SK-N-DZ (cell line): Measurements from ENCODE around the gene PON2.
"Not testable (repeated sequence)": the region's sequence is repeated elsewhere in the genome, so short reads cannot be mapped to it uniquely, and the experiment has no call there.

Experiments used
- DNase-seq: peaks from one replicate; pipeline ENCODE4 v3.0.0-alpha.2; 2015; ENCODE audit warnings: low spot score

Gene PON2

DNA sequence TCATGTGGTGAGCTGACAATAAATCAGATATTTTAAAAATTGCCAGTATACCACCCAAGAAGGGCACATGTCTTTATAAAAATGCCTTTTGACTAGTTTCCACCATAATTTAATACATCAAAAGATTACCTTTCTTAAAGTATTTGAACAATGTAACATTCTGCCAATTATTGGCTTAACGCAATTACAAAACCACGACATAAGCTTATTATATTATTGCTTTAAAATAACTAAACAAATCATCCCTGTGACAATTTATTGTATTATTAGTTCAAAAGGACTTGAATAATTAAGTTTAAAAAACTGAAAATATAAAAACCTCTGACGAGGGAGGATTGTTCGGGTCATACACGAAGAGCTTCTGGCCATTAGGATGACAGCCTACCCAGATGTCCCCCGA lies 29.0 kb downstream of the PON2 start:
- DNase-seq: no peak

GRCh38 chr7:95405208-95405607 lies 29.6 kb downstream of the PON2 start:
- no peak for DNase-seq

DNA sequence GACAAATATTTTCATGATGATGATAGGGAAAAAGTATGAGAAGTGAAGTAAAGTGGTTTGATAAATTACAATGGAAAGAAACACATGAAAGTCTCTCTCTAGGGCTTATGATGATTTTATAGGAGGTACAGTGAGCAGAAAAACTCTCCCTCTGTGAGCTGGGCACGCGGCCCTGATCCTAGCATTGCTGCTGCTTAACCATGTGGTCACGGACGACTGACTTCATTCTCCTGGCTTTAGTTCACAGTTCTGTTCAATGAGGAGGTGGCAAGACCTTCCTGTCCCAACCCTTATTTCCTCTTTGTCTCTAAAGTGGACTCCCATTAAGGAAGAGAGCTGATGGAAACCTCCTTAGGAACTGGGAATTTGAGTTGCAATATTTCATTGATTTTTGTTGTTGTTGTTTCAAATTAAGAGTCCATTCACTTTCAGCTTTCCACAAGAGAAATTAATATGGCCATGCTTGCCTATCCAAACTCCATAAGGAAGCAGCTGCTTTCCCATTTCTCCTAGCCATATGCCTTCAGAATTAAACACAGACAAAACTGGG lies 30.4 kb downstream of the PON2 start:
- DNase-seq: no peak

- no peak for DNase-seq
These were observed 36.5 kb downstream of the PON2 start for GRCh38 chr7:95398155-95398940.

DNA sequence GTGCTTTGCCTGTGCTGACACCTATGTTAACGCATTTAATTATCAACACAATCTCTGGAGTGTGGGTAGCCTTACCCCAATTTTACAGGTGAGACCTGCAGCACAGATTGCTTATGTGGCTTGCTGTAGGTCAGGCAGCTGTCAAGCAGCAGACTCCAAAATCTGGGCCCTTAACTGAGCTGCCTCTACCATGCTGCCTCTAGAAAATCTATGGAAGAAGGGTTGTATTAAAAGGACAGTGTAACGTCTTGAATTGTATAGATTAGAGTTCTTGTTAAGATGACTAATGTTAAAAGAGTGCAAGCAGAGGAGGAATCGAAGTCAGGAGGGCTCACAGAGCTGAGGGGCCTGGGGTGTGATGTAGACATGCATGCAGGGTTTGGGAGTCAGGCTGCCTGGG lies 37.4 kb downstream of the PON2 start:
- DNase-seq: no peak

- DNase-seq: no peak
These were observed 38.4 kb downstream of the PON2 start, which contains the start of gene PON3 for GRCh38 chr7:95396136-95397032. Gene PON3 (minus strand): TSS chr7:95396375. CDS start chr7:95396350, 25 bp downstream.

DNA sequence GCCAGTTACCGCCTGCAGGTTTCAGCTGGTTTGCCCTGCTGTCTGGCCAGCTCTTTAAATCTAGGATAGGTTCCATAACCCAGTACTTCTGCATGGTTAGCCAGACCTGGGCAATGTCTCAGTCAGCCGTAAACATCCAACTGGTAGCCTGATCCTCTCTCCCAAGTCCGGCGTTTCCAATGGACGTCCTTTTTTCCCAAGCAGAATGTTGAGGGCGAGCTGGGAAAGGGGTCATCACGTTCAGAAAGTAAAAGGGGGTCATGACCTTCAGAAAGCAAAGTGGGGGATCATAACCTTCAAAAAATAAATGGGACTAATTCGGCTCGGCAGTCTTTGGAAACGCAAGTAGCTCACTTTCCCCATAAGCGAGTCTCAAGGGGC lies 39.1 kb downstream of the PON2 start:
- no peak for DNase-seq

- no peak for DNase-seq
These were observed 40.5 kb downstream of the PON2 start for GRCh38 chr7:95394370-95394769.

DNA sequence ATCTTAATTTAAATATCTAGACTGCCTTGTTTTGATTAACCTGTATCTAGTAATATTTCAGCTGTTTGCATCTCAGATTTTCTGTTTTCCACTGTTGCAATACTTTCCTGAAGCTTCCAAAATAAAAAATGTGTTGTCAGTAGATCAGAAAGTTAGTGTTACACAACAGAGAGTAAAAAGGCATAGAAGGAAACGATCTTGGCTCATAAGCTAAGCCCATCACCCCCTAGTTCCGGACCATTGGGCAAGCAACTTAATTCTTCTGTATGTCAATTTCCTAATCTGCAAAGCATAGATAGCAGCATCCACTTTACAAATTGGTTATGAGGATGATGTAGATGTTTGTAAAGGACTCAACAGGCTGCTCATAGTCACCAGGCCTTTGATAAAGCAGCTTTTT lies 43.1 kb downstream of the PON2 start:
- DNase-seq: peak; percentile 29

DNA sequence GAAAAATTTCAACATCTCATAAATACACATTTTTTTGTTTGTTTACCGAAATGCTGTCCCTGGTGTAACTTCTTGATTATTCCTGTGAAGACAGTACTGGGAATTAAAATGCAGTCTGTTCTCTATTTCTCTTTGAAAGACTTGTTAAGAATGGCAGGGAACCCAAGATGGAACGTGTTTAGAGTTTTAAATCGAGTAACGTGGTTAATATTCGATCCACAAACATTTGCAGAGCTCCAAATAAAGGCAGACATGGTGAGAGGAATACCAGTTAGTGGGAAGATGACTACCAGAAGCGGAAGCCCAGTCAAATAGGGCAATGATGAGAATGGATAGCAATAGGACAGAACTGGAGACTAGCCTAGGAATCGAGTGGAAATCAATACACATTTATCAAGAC lies 45.3 kb downstream of the PON2 start:
- no peak for DNase-seq

- DNase-seq: not testable (repeated sequence)
These were observed 55.4 kb downstream of the PON2 start for GRCh38 chr7:95379457-95379856.

GRCh38 chr7:95376632-95377400 lies 58.0 kb downstream of the PON2 start:
- DNase-seq: no peak

GRCh38 chr7:95375591-95376257 lies 59.1 kb downstream of the PON2 start:
- DNase-seq: no peak

GRCh38 chr7:95373323-95373722 lies 61.5 kb downstream of the PON2 start:
- no peak for DNase-seq

DNA sequence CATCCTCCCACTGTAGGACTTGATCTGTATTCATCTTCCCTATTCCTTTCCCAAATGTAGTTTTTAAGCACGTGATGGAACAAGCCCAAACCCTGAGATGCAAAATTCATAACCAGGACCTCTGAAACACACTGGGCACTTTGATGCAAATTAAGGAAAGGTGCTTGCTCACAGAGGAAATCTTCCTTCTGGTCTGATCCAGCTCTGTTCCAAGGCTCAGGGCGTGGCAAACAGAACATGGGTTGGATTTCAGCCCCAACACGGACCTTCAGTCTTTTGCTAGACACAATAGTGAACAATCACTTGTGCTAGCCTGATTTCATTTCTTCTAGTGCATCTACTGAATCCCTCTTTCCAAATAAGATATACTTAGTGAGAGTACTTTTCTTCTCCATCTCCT lies 66.6 kb downstream of the PON2 start:
- no peak for DNase-seq

DNA sequence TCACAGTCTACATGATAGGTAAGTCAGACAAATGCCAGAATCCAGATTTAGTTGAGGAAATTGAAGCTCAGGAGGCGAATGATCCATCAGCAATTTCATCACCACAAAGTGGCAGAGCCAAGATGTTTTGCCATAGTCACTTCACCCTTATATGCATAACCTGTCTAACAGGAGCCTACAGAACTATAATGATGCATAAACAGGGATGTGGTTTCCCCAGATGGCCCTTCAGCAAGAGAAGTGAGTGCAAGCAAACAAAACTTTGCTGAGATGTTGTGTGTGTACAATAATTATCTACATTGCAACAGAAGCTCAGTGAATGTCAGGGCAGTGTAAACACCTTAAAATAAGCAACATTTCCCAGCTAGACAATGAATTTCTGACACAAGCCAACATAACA lies 67.2 kb downstream of the PON2 start:
- no peak for DNase-seq

- no peak for DNase-seq
These were observed 69.7 kb downstream of the PON2 start for GRCh38 chr7:95365151-95365550.

DNA sequence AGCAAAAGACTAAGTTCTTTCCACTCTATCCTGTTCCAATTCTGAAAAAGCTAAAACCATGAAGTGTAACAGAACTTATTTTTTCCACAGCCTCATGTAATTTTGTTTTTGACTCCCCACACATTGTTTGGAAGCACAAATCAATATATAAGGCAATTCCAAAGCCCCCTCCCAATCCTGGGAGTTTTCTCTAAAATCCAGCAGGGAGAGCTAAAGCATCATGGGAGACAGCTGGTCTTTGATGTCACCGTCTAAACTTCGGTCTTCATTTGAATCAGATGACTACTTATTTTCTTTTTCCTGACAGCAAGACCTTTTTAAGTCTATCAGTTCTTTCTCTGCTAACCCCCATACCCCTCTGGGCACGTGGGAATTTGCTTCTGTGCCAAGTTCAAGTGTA lies 77.2 kb downstream of the PON2 start:
- no peak for DNase-seq
